Measurements from ENCODE around the gene EPS8L1. TPM values are rescaled to one million over a fixed set of nuclear protein-coding genes. Genes with fewer than 3 reads are reported as not detected.

The EPS8L1 gene
- total and polyA plus RNA-seq, 2 donors (not counting 1 experiment from before 2014, with no cell fraction given) = 0.72 to 1.0 TPM

DNA sequence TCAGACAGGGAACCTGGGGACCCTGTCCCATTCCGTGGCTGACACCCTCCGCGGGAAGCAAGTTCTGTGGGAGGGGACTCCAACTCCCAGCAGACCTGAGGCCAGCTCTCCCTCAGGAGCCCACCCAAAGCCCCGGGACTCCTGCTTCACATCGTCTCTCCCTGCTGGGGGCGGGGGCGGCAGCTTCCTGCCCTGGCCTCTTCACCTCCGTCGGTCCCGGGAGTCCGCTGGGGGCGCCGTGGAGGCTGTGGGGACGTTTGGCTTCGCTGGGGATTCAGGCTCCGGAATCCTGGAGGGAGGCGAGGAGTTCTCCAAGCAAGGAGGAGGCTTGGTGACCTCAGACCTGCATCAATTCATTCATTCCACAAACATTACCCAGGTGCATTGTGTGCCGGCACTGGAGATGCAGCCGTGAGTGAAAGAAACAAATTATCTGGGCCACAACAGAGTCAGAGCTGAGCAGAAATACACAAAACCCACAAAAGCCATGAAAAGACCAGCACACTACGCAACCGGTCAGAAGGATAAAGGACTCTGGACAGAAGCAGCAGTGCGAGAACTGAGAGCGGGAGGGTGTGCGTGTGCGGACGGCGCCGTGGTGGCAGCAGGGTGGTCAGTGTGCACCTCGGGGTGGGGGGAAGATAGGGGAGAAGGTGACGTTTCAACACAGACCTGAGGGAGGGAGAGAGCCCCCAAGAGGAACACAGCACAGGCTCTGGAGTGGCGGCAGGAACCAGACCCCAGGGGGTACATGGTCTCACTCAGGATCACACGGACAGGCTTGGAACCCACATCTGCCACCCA, 19.0 kb downstream of the EPS8L1 start:
- Histone ChIP-seq H3K27ac (ENCODE audit: low read length in 2 of 2) (no peak overlapping the region), H3K79me2 (ENCODE audit: control insufficient read depth, insufficient read depth, low read length) (no peaks in the 10 kb centered on the region), H3K4me1 (ENCODE audit: control insufficient read depth in 2 of 2, insufficient read depth in 2 of 2, low read length in 2 of 2) (peaks cover 0 to 6% of the 10 kb centered on the region in 2 donors), H3K9me3 (ENCODE audit: control extremely low read depth in 1 of 3, control insufficient read depth in 2 of 3, insufficient read depth in 1 of 3, low read length in 2 of 3) (peaks cover 0 to 3% (median 0%) of the 10 kb centered on the region in 3 donors), H3K27me3 (replicated peaks in 1 of 4; ENCODE audit: control extremely low read depth in 1 of 4, control insufficient read depth in 3 of 4, insufficient read depth in 4 of 4, low read length in 3 of 4) (peaks cover 0 to under 1% (median 0%) of the 10 kb centered on the region in 4 experiments), H2AFZ (ENCODE audit: insufficient read depth, low read depth, low read length, poor library complexity, severe bottlenecking) (no peak overlapping the region), H3K4me2 (replicated peaks; ENCODE audit: low read depth, low read length, poor library complexity, severe bottlenecking) (no peak overlapping the region), H4K20me1 (ENCODE audit: control insufficient read depth, insufficient read depth, low read length, poor library complexity, severe bottlenecking) (peaks cover 49% of the 10 kb centered on the region), H3K9ac (ENCODE audit: low read length) (no peak overlapping the region), H3K4me3 (ENCODE audit: control extremely low read depth in 1 of 5, extremely low read depth in 1 of 5, insufficient read depth in 1 of 5, low read depth in 2 of 5, low read length in 4 of 5) (no peak overlapping the region), H3K36me3 (replicated peaks in 1 of 2; ENCODE audit: control extremely low read depth in 1 of 2, control insufficient read depth in 1 of 2, extremely low read depth in 1 of 2, insufficient read depth in 2 of 2, low read length in 1 of 2) (peaks cover 0 to 44% of the 10 kb centered on the region in 2 experiments)
- ATAC-seq (ENCODE audit: low read depth) (no peak), DNase-seq (no peak)
- Mint-ChIP-seq H3K9me3 (ENCODE audit: insufficient read depth) (no peaks in the 10 kb centered on the region), H3K27ac (no peak overlapping the region), H3K27me3 (peaks cover 3% of the 10 kb centered on the region), H3K4me3 (no peak overlapping the region), H3K4me1 (peaks cover 4% of the 10 kb centered on the region)
- TF ChIP-seq EZH2 (IDR thresholded peaks at IDR 0.05; ENCODE audit: borderline replicate concordance, insufficient read depth, low read depth, low read length, poor library complexity, severe bottlenecking) = no peak
- TF ChIP-seq CTCF (IDR thresholded peaks at IDR 0.05) = no peak
- ChIA-PET CTCF (no interaction called here), POLR2A (no interaction called here)
- 97% methylated on average over 31 of the region's 32 CpGs for WGBS (ENCODE audit: insufficient coverage)
- intact Hi-C loops (cut with micrococcal nuclease) = no loop called here

All from B cell (primary cell).